ENCODE measurements around the gene NUB1.
"Not testable (repeated sequence)": the region's sequence is repeated elsewhere in the genome, so short reads cannot be mapped to it uniquely, and the experiment has no call there.

Gene NUB1, protein sequence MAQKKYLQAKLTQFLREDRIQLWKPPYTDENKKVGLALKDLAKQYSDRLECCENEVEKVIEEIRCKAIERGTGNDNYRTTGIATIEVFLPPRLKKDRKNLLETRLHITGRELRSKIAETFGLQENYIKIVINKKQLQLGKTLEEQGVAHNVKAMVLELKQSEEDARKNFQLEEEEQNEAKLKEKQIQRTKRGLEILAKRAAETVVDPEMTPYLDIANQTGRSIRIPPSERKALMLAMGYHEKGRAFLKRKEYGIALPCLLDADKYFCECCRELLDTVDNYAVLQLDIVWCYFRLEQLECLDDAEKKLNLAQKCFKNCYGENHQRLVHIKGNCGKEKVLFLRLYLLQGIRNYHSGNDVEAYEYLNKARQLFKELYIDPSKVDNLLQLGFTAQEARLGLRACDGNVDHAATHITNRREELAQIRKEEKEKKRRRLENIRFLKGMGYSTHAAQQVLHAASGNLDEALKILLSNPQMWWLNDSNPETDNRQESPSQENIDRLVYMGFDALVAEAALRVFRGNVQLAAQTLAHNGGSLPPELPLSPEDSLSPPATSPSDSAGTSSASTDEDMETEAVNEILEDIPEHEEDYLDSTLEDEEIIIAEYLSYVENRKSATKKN

DNA sequence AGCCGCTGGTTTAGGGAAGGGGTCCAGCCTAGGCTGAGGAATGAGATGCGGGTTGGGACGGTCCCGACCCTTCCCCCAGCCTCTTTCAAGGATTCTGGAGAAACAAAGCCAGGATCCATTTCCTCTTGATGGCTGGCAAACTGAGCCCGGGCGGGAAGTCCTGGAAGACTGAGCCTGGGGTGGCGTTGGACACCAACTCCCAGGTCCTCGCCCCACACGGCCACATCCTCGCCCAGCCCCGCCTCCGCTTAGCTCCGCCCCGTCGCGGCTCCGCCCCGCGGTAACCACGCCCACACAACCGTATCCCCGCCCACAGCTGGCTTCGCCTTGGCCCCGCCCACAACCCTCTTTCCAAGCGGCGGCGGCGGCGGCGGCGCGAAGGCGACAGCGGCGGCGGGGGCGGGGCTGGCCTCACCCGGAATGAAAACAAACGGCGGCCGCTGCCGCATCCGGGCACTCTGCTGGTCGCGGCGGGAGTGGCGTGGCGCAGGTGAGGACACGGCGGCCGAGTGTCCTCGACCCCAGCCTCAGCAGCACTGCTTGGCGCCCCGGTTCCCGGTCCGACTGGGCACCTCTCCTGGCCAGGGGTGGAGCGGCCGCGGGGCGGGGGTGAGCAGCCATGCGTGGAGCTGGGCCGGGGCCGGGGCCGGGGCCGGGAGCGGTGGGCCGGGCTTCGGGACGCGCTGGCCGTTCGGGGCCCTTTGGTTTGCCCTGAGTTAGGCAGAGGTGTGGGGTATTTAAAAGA is at the start of gene NUB1:
TSS of gene NUB1 (plus strand) at position 456 of the 745 bp plus-strand sequence. CDS start 3,538 bp downstream, outside the sequence.
- peak; percentile 58 for DNase-seq (ENCODE audit: low read depth)

DNA sequence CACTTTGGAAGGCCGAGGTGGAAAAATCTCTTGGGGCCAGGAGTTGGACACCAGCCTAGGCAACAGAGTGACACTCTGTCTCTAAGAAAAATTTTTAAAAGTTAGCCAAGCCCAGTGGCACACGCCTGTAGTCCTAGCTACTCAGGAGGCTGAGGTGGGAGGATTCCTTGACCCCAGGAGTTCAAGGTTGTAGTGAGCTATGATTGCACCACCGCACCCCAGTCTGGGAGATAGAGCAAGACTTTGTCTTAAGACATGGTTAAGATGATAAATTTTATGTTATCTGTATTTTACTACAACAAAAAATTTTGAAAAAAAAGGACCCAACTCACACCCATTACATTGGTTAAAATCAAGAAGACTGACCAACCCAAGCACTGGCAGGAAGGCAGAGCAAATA is 48.8 kb upstream of the NUB1 start:
- no peak for DNase-seq (ENCODE audit: low read depth)

DNA sequence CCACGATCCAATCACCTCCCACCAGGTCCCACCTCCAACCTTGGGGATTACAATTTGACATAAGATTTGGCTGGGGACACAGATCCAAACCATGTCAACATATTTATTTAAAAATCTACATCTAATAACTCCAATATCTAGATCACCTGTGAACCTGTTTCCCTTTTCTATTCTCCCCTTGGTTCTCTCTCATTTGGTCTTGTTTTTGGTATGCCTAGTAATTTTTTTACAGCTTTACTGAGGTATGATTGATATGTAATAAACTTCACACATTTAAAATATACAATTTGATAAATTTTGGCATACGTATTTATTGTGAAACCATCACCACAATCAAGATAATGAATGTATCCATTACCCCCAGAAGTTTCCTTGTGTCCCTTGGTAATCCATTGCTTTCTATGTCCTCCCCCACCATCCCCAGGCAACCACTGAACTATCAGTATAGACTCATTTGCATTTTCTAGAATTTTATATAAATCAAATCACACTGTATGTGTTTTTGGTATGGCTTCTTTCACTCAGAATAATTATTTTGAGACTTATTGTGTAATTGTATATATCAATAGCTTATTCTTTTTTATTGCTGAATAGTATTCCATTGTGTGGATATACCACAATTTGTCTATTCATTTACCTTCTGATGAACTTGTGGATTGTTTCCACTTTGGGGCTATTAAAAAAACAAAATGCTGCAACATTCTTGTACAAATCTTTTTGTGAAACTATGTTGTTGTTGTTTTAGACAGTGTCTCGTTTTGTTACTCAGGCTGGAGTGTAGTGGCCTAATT is 45.2 kb upstream of the NUB1 start:
- DNase-seq (ENCODE audit: low read depth): no peak

DNA sequence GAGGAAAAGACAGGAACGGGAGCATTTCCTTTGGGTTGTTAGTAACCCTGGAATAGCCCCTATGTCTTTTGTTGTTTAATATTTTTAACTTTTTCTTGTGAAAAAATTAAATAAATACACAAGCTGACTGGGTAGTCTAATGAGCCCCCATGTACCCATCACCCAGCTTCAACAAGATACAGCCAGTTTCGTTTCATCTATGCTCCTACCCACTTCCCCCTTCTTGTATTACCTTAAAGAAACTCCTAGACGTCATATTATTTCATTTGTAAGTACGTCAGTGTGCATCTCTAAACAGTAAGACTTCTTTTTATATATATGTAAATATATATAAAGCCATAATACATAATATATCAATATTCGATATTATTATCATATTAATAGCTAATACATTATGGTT is 42.8 kb upstream of the NUB1 start:
- DNase-seq (ENCODE audit: low read depth): no peak

DNA sequence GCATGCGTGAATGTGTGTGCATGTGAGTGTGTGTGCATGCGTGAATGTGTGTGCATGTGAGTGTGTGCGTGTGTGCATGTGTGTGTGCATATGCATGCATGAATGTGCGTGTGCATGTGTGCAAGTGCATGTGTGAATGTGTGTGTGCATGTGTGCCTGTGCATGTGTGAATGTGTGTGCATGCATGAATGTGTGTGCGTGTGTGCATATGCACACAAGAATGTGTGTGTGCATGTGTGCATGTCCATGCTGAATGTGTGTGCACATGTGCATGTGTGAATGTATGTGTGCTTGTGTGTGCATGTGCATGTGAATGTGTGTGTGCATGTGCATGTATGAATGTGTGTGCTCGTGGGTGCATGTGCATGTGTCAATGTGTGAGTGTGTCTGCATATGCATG is 42.1 kb upstream of the NUB1 start:
- DNase-seq (ENCODE audit: low read depth): no peak

DNA sequence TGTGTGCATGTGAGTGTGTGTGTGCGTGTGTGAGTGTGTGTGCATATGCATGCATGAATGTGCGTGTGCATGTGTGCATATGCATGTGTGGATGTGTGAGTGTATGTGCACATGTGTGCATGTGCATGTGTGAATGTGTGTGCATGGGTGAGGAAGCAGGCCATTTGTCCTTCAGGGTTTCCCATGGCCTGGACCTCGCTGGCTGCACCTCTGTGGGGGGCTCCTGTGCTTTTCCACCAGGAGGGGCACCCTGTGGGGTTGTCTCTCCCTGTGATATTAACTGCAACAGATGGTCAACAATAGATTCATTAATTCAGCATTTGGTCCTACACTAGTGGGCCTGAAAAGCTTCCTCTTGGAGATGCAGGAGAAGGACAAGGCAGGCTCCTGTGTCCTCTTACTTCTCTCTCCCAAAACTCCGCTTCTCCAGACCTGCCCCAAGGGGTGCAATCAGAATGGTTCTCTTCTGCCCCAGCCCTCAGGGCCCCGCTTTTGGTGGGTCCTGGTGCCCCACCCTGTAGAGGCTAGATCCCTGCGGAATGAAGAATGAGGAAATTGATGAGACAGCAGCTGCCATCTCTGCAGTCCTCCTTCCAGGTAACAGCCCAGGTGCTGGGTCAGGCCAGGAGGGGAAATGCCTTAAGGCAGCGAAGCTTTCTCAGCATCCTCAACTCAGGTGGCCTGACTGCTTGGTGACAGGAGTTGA is 41.5 kb upstream of the NUB1 start:
- DNase-seq (ENCODE audit: low read depth): no peak

DNA sequence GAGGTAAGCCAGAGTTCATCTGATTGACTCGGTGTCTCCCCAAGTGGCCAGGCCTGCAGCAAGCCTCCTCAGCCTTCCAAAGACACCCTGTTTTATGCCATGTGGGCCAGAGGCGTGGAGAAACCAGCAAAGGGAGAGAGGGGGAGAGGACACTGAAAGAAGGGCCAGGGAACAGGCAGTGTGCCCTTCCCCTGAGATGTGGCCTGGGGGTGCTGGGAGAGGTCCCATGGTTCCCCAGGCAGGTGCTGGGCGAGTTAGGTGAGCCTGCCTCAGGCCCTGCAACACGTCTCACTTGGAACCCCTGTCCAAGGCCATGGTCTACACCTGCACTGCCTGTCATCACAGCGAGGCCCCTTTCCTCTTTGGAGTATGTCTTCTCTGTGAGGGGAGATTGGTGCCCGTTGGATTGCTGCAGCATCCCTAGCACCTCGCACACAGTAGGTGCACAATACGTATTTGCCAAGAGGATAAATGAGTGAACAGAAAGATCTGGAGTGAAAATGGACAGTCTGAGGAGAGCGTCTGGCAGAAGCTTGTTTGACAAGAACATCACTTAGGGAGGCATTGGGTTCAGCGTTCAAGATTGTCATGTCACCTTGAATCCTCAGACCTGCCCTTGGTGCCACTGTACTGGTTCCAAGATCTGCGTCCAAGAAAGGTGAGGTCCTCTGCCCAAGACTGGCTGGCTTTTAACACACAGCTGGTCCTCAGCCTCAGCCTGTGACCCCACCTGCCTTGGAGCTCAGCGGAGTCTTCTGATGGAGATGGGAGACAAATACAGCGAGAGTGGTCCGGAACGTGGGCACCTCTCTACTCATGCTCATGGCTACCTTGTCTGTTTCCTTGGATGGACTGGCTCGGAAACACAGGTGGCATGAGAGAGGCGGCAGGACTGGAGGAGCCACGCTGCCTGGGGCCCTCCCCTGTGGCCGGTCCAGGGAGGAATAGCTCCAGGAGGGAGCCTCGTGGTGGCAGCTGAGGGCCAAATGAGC is 39.8 kb upstream of the NUB1 start:
- no peak for DNase-seq (ENCODE audit: low read depth)

DNA sequence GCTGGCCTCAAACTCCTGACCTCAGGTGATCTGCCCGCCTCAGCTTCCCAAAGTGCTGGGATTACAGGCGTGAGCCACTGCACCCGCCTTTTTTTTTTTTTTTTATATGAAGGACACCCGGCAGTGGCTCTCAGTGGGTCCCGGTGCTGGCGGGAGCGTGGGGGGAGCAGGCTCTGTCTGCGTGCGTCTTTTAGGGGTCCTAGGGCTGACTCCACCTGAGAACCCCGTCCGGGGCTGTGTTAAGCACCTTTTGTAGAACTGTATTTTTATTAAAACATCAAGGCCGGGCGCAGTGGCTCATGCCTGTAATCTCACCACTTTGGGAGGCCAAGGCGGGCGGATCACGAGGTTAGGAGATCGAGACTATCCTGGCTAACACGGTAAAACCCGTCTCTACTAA is 37.4 kb upstream of the NUB1 start:
- DNase-seq (ENCODE audit: low read depth): not testable (repeated sequence)

DNA sequence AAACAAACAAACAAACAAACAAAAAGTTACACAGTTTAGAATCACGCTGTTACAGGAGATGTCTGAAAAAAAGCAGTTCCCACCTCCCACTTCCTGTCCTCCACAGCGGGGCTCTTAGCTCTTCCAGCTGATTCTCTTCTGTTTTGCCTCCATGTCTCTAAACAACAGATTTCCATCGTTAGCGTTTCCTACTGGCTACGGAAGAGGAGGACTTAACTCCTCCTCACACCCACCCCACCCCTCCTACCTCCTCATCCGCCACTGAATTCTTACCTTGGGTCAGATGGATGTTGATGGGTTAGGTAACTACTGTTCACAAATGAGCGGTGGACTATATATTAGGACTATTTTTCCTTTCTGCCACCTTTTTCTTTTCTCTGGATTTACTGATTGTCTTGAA is 36.8 kb upstream of the NUB1 start:
- no peak for DNase-seq (ENCODE audit: low read depth)

DNA sequence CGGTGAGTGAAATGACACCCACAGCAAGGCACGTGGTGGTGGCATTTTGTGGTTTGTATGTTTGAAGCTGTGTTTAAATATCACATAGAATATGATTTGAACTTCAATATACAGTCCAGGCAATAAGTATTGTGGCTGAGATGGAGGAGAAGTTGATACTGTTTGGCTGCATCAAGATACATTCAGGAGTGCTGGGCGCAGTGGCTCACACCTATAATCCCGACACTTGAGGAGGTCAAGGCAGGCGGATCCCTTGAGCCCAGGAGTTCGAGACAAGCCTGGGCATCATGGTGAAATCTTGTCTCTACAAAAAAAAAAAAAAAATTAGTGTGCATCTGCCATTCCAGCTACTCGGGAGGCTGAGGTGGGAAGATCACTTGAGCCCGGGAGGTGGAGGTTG is 35.2 kb upstream of the NUB1 start:
- DNase-seq (ENCODE audit: low read depth): no peak

DNA sequence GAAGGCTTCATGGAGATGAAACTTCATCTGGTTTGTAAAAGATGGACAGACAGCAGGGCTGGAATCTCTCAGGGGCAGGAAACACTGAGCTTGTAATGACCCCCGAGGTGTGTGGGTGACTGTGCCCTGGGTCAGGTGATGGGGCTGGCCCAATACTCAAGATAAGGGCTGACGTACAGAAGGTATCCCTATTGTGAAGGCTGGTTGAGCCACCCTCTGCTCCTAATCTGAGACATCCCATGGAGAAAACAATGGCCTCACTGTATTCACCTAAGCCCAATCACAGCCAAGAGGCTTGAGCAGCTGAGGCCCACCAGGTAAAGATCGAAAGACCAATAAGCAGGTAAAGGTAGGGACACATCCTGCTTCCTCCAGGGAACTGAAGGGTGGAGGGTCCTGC is 34.8 kb upstream of the NUB1 start:
- no peak for DNase-seq (ENCODE audit: low read depth)

DNA sequence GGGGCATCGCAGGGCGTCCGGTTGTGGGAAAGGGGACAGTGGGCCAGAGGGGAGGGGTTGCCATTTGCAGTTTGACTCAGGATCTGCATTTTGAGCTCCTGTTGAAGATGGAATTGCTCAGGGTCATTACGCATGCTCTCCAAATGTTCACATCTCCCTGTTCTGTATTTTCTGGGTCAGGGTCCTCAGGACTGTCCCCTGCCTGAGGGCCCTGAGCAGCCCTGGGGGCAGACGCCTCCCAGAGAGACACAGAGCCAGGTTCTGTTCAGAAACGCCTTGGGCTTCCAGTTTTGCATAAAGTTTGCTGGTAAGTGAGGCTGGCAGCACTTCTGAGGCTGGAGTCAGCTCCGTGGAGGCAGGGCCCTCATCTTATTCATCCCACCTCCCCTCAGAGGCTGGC is 34.1 kb upstream of the NUB1 start:
- no peak for DNase-seq (ENCODE audit: low read depth)

DNA sequence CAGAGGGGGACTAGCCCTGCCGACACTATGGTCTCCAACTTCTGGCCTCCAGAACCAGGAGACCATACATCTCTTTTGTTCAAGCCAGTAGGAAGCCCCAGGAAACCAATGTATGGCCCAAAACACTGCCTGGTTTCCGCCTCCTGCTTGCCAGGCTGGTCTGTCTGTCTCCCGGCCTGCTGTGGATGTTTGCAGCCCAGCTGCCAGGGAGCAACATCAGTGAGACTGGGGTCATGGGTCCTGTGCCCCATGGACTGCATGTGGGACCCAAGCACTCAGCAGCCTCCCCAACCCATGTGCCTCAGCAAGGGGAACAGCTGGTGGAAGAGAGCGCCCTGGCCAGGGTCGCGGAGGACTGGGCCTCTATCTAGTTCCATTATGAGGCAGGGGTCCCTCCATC is 33.4 kb upstream of the NUB1 start:
- no peak for DNase-seq (ENCODE audit: low read depth)

DNA sequence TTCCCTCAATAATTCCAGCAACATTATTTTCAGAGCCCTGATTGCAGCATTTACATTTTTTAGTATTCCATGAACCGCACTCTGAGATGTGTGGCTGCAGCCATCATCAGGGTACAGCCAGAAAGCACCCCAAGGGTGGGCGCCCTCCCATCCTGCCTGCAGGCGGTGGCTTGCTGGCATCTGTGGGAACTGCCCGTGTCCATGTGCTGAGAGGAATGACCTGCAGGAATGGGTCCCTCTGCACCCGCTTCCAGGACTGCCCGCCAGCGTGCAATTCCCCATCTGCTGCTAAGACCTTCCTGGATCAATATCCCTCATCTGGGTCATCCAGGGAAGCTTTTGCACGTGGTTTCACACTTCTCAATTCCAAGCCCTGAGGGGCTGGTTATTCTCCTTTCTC is 32.8 kb upstream of the NUB1 start:
- no peak for DNase-seq (ENCODE audit: low read depth)

DNA sequence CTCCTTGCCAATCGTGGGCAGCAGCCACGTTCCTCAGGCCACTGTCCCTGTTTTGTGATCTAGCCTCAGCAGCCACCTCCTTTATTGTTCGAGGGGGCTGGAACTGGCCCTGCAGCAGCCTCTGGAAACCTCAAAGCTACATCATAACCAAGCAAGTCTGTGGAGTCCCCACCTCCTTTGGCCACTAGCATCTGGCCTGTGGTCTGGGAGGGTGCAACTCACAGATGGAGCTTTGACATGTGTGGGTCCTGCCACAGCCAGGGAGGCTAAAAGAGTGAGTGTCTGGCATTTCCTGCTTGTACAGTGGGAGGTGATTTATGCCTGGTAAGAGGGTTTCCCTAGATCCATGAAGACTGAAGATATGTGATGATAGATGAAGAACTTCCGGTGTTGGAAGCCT is 32.3 kb upstream of the NUB1 start:
- DNase-seq (ENCODE audit: low read depth): no peak

DNA sequence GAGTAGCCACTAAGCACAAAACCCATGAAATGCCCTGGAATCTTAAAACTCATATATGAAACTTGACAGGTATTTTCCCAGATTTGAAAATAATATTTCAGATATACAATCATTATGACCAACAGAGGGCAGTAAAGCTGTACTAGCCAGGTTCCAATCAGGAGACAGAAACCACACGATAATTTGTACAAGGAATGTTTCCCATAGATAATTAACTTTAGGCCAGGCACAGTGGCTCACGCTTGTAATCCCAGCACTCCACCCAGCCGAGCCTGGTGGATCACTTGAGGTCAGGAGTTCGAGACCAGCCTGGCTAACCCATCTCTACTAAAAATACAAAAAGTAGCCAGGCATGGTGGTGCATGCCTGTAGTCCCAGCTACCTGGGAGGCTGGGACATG is 31.0 kb upstream of the NUB1 start:
- no peak for DNase-seq (ENCODE audit: low read depth)

DNA sequence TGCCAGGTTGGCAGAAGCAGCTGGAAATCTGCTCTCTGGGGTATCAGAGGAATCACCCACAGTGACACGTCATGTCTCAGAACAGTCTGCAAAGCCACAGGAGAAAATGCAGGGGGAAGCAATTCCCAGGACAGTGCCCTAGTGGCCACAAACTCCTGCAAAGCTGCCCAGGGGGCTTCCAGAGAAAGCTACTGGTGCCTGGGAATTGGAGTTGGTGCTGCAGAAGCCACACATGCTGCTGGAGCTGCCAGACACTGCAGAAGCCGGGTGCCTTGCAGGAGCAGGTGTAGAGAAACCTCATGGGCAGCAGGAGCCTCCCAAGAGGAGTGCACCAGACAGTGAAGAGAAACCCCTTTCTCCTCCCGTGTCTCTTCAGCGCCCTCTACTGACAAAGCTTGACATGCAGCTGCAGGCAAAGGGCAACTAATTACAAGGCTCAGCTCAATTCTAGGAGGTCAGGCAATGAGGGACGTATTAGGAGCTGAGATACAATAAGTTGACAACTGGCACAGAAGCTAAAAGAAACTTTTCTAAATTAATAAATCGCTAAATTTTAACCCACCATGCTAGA is 30.2 kb upstream of the NUB1 start:
- DNase-seq (ENCODE audit: low read depth): peak; percentile 17

DNA sequence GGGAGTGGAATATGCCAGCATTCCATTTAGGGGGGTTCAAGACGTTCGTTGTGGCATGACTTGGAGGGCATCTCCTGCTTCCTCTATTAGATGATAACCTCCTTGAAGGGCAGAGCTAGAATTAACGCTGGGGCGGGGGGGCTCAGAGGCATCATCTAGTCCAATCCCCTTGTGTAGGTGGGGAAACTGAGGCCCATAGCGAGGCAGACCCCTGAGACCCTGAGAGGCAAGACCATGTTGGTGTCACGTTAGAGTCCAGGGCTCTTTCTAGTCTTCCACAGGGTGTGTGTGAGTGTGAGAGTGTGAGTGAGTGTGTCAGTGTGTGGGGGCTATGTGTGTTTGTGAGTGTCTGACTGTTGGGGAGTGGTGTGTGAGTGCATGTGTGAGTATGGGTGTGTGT is 29.3 kb upstream of the NUB1 start:
- DNase-seq (ENCODE audit: low read depth): no peak

DNA sequence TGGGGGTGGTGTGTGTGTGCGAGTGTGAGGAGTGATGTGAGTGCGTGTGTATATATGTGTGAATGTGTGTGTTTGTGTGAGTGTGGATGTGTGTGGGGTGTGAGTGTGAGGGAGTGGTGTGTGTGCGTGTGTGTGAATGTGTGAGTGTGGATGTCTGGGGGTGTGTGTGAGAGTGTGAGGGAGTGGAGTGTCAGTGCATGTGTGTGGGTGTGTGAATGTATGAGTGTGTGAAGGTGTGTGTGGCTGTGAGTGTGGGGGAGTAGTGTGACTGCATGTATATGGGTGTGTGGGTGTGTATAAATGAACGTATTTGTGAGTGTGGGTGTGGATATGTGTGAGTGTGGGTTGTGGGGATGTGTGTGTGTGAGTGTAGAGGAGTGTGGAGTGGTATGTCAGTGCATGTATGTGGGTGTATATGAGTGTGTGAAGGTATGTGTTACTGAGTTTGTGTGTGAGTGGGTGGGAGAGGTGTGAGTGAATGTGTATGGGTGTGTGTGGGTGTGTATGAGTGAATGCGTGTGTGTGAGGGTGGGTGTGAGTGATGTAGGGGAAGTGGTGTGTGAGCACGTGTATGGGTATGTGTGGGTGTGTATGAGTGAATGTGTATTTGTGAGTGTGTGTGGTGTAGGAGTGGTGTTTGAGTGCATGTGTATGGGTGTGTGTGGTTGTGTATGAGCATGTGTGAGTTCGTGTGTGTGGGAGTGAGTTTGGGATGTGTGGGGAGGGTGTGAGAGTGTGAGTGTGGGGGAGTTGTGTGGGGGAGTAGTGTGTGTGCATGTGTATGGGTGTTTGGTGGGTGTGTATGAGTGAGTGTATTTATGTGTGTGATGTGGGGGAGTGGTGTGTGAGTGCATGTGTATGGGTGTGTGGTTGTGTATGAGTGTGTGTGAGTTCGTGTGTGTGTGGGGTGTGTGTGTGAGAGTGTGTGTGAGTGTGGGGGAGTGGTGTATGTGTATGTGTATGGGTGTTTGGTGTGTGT is 28.5 kb upstream of the NUB1 start:
- no peak for DNase-seq (ENCODE audit: low read depth)

All from CMK (cell line).